ENCODE measurements around the gene RBPJL. TPM values are rescaled to one million over a fixed set of nuclear protein-coding genes. Genes with fewer than 3 reads are reported as not detected.

The RBPJL gene
- total RNA-seq, 1 experiment from 2014 or later, result not detected

DNA sequence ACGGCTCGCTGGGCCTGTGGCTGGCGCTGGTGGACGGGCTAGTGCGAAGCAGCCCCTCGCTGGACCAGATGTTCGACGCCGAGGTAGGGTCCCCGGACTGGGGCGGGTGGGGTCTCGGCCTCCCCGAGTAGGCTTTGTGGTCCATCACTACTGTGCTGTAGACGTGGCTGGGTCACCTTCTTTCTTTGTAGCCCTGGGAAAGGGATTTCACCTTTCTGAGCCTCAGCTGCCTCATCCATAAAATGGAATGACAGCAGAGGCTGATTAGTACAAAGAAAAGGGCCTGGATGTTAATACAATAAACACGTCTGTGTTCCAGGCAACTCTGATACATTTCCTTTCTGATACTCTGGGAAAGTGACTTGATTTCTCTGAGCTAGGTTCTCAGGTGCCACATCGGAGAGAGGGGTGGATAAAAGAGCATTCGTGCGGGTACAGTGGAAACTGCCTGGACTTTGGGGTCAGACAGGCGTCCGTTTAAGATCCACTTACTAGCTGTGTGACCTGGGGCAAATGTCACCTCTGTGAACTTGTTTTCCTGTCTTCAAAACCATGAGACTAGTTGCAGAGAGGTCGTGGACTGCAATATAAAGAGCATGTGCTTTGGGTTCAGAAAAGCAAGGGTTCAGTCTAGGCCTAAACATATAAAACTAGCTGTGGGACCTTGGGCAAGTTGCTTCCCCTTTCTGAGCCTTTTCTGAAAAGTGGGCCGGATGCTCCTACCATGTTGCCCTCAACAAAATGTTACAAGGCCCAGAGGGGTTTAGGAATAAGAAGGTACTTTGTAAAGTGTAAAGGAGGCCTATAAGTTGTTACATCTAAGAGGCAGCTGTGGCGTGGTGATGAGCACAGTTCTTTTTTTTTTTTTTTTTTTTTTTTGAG is 57.2 kb downstream of the RBPJL start:
- Histone ChIP-seq H3K27me3 (replicated peaks; ENCODE audit: insufficient read depth, low read depth, low read length, poor library complexity) (no peaks in the 10 kb centered on the region), H3K36me3 (ENCODE audit: insufficient read depth, low read length, poor library complexity, severe bottlenecking) (peaks cover 17% of the 10 kb centered on the region), H3K9me3 (ENCODE audit: low read depth, low read length, poor library complexity, severe bottlenecking) (no peaks in the 10 kb centered on the region), H3K27ac (ENCODE audit: low read depth, low read length, poor library complexity, severe bottlenecking) (peak overlapping the region; percentile 93), H3K4me1 (ENCODE audit: insufficient read depth, low read length, poor library complexity, severe bottlenecking) (peaks cover 11% of the 10 kb centered on the region), H3K4me3 (ENCODE audit: low read depth, low read length, poor library complexity, severe bottlenecking) (peak overlapping the region; percentile 65)
- ChIA-PET POLR2A (ENCODE audit: low non-redundant PET) (interaction anchor here (0.6 kb wide), 1 partner anchor 73 kb away, joined by 3 read pairs; no protein-coding TSS in a partner anchor), CTCF (interaction anchor here (0.7 to 2.7 kb wide), 10 partner anchors 9 to 407 kb away, joined by 3 to 35 read pairs (median 4); partner anchors contain the start of gene SDC4)
- TSS peak; percentile 39 for BruUV-seq (replicated peaks)
- no peak for TF ChIP-seq EZH2 (IDR thresholded peaks at IDR 0.05; ENCODE audit: borderline replicate concordance, low read depth, low read length, poor library complexity, severe bottlenecking)
- TF ChIP-seq, protein P1, sequence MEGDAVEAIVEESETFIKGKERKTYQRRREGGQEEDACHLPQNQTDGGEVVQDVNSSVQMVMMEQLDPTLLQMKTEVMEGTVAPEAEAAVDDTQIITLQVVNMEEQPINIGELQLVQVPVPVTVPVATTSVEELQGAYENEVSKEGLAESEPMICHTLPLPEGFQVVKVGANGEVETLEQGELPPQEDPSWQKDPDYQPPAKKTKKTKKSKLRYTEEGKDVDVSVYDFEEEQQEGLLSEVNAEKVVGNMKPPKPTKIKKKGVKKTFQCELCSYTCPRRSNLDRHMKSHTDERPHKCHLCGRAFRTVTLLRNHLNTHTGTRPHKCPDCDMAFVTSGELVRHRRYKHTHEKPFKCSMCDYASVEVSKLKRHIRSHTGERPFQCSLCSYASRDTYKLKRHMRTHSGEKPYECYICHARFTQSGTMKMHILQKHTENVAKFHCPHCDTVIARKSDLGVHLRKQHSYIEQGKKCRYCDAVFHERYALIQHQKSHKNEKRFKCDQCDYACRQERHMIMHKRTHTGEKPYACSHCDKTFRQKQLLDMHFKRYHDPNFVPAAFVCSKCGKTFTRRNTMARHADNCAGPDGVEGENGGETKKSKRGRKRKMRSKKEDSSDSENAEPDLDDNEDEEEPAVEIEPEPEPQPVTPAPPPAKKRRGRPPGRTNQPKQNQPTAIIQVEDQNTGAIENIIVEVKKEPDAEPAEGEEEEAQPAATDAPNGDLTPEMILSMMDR (conservative IDR thresholded peaks at IDR 0.05; ENCODE audit: low read depth, low read length), result no peak
- no peak for DNase-seq (ENCODE audit: low spot score)
- intact Hi-C loops (cut with micrococcal nuclease; ENCODE audit: unreplicated experiment), result loop anchor here (2.0 kb wide), 1 partner anchor 73 kb away; no protein-coding TSS in a partner anchor

DNA sequence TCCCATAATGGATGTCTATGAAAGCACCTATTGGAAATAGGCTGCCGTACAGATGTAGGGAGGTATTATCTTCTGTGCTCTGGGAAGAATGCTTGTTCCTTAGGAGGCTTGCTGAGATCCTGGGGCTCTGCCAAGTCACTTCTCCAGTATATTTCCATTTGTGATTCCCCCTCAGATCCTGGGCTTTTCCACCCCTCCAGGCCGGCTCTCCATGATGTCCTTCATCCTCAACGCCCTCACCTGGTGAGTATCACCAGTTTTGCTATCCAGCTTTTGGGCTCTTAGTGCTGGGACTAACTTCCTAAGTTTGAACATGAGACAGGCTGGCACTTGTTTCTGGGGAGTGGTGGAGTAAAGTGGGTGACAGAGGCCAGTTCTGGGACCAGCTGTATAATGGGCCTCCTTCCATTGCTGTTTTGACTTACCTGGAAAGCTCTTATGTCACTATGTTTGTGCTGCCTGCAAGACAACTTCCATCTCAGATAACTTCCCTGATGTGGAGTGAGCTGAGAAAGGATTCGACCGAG is 58.9 kb downstream of the RBPJL start:
- peaks cover 17% of the 10 kb centered on the region for H3K36me3 ChIP-seq (ENCODE audit: insufficient read depth, low read length, poor library complexity, severe bottlenecking)
- intact Hi-C loops (cut with micrococcal nuclease; ENCODE audit: unreplicated experiment), result no loop called here
- DNase-seq (ENCODE audit: low spot score), result no peak
- H3K4me3 ChIP-seq (ENCODE audit: low read depth, low read length, poor library complexity, severe bottlenecking), result no peak overlapping the region
- H3K27me3 ChIP-seq (replicated peaks; ENCODE audit: insufficient read depth, low read depth, low read length, poor library complexity), result no peaks in the 10 kb centered on the region
- peaks cover 11% of the 10 kb centered on the region for H3K4me1 ChIP-seq (ENCODE audit: insufficient read depth, low read length, poor library complexity, severe bottlenecking)
- POLR2A ChIA-PET (ENCODE audit: low non-redundant PET), result no interaction called here
- TF ChIP-seq, protein P1 (conservative IDR thresholded peaks at IDR 0.05; ENCODE audit: low read depth, low read length), result no peak
- no peak for TF ChIP-seq EZH2 (IDR thresholded peaks at IDR 0.05; ENCODE audit: borderline replicate concordance, low read depth, low read length, poor library complexity, severe bottlenecking)
- no peaks in the 10 kb centered on the region for H3K9me3 ChIP-seq (ENCODE audit: low read depth, low read length, poor library complexity, severe bottlenecking)
- no TSS peak for BruUV-seq (replicated peaks)
- no peak overlapping the region for H3K27ac ChIP-seq (ENCODE audit: low read depth, low read length, poor library complexity, severe bottlenecking)
- CTCF ChIA-PET, result no interaction called here

DNA sequence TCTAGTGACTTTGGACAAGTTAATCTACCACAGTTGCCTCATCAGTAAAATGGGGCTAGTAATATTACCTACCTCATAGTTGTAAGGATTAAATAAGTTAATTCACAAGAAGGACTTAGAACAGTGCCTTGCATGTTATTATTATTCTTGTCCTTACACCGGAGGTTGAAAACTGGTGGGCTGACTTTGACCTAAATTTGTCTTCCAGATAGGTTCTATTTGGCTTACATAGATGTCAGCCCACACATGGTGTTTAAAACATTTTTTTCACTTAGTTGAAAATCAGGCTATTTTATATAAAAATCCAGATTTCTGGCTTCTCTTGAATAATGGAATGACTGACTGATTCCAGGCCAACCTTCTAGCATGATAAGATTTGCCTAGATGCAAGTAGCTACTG is 59.6 kb downstream of the RBPJL start:
- Histone ChIP-seq H3K36me3 (ENCODE audit: insufficient read depth, low read length, poor library complexity, severe bottlenecking) (peaks cover 17% of the 10 kb centered on the region), H3K27me3 (replicated peaks; ENCODE audit: insufficient read depth, low read depth, low read length, poor library complexity) (no peaks in the 10 kb centered on the region), H3K4me1 (ENCODE audit: insufficient read depth, low read length, poor library complexity, severe bottlenecking) (peaks cover 11% of the 10 kb centered on the region), H3K27ac (ENCODE audit: low read depth, low read length, poor library complexity, severe bottlenecking) (no peak overlapping the region), H3K4me3 (ENCODE audit: low read depth, low read length, poor library complexity, severe bottlenecking) (no peak overlapping the region), H3K9me3 (ENCODE audit: low read depth, low read length, poor library complexity, severe bottlenecking) (no peaks in the 10 kb centered on the region)
- POLR2A ChIA-PET (ENCODE audit: low non-redundant PET), result no interaction called here
- no TSS peak for BruUV-seq (replicated peaks)
- TF ChIP-seq, protein P1 (conservative IDR thresholded peaks at IDR 0.05; ENCODE audit: low read depth, low read length), result no peak
- no peak for TF ChIP-seq EZH2 (IDR thresholded peaks at IDR 0.05; ENCODE audit: borderline replicate concordance, low read depth, low read length, poor library complexity, severe bottlenecking)
- no peak for DNase-seq (ENCODE audit: low spot score)
- intact Hi-C loops (cut with micrococcal nuclease; ENCODE audit: unreplicated experiment), result no loop called here
- CTCF ChIA-PET, result no interaction called here

All from A673 (cell line).